NCI-H1417 treated with DMSO at 0.1 percent for 48 hours (cell line): ENCODE results near the gene CPSF3.

Experiments
- DNase-seq: peaks from one replicate; lab custom pipeline; 2025; lab: John Stamatoyannopoulos, UW

CPSF3 gene

GRCh38 chr2:9419541-9419940 lies 3.9 kb upstream of the CPSF3 start:
- DNase-seq, result no peak

GRCh38 chr2:9420495-9420894 lies 3.0 kb upstream of the CPSF3 start:
- DNase-seq, result no peak

GRCh38 chr2:9422321-9423099 lies 944 bp upstream of the CPSF3 start:
- peak; percentile 31 for DNase-seq

GRCh38 chr2:9423922-9424272 lies 443 bp downstream of the CPSF3 start:
- DNase-seq, result no peak

- DNase-seq, result peak; percentile 85
These were observed 1.2 kb downstream of the CPSF3 start for GRCh38 chr2:9424447-9425164.

GRCh38 chr2:9428965-9429577 lies 5.6 kb downstream of the CPSF3 start:
- no peak for DNase-seq

- DNase-seq, result no peak
These were observed 7.2 kb downstream of the CPSF3 start for GRCh38 chr2:9430316-9431293.

- DNase-seq, result no peak
These were observed 11.0 kb downstream of the CPSF3 start for GRCh38 chr2:9434489-9434888.

- no peak for DNase-seq
These were observed 16.1 kb downstream of the CPSF3 start for GRCh38 chr2:9439536-9439935.

GRCh38 chr2:9440058-9440727 lies 16.7 kb downstream of the CPSF3 start:
- DNase-seq, result no peak

GRCh38 chr2:9441556-9441955 lies 18.1 kb downstream of the CPSF3 start:
- no peak for DNase-seq

- DNase-seq, result no peak
These were observed 20.1 kb downstream of the CPSF3 start for GRCh38 chr2:9443526-9443925.

GRCh38 chr2:9445089-9445488 lies 21.6 kb downstream of the CPSF3 start:
- no peak for DNase-seq

- no peak for DNase-seq
These were observed 27.8 kb downstream of the CPSF3 start for GRCh38 chr2:9451231-9451630.

- no peak for DNase-seq
These were observed 37.1 kb downstream of the CPSF3 start for GRCh38 chr2:9460441-9461017.

- no peak for DNase-seq
These were observed 37.6 kb downstream of the CPSF3 start for GRCh38 chr2:9461079-9461478.

GRCh38 chr2:9462313-9462712 lies 38.9 kb downstream of the CPSF3 start:
- DNase-seq, result no peak

GRCh38 chr2:9462886-9463697 lies 39.6 kb downstream of the CPSF3 start:
- no peak for DNase-seq

- DNase-seq, result no peak
These were observed 40.2 kb downstream of the CPSF3 start for GRCh38 chr2:9463698-9464034.

- DNase-seq, result no peak
These were observed 41.7 kb downstream of the CPSF3 start for GRCh38 chr2:9465170-9465569.
